K562 (cell line): ENCODE results near the gene PXK. TPM values are rescaled to one million over a fixed set of nuclear protein-coding genes. Genes with fewer than 3 reads are reported as not detected.
A peak's percentile ranks its signal among the peaks of the same experiment; 100 is the strongest.

ENCODE experiments used
- CBFA2T2 ChIP-seq: fragments of 450-650 bp; conservative IDR thresholded peaks from 2 replicates; pipeline ENCODE4 v1.6.1; 2017; ENCODE audit warnings: mild to moderate bottlenecking
- CBFA2T3 ChIP-seq: fragments of 450-650 bp; IDR thresholded peaks from 2 replicates; pipeline ENCODE4 v1.6.1; 2017
- CBX5 ChIP-seq: IDR thresholded peaks from 2 replicates; pipeline ENCODE4 v1.6.1; 2014; ENCODE audit warnings: low read depth, borderline replicate concordance
- CCNT2 ChIP-seq: IDR thresholded peaks from 2 replicates; pipeline ENCODE4 v1.6.1; 2011; ENCODE audit warnings: borderline replicate concordance, low read depth, mild to moderate bottlenecking, moderate library complexity, mixed read lengths, low read length; ENCODE audit not compliant: insufficient read length; ENCODE audit errors: extremely low read depth
- CHD4 ChIP-seq: fragments of 200-600 bp; sonication (generic); IDR thresholded peaks from 3 replicates; pipeline ENCODE4 v1.6.1; 2012; ENCODE audit warnings: low read depth, mild to moderate bottlenecking, mixed read lengths, low read length, inconsistent platforms; ENCODE audit not compliant: insufficient read depth, insufficient replicate concordance, poor library complexity, severe bottlenecking
- DNMT1 ChIP-seq: fragments of 450-650 bp; IDR thresholded peaks from 2 replicates; pipeline ENCODE4 v1.6.1; 2016; ENCODE audit warnings: antibody characterized with exemption, mild to moderate bottlenecking
- DPF2 ChIP-seq: fragments of 450-650 bp; IDR thresholded peaks from 2 replicates; pipeline ENCODE4 v1.6.1; 2016
- ETV5 ChIP-seq: sonication (generic); formaldehyde crosslinking; IDR thresholded peaks from 2 replicates; pipeline ENCODE4 v1.4.0; 2020; ENCODE audit warnings: low read depth, mild to moderate bottlenecking, missing genetic modification reagents
- MEIS2 ChIP-seq: fragments of 450-650 bp; IDR thresholded peaks from 2 replicates; pipeline ENCODE4 v1.6.1; 2014; ENCODE audit warnings: mild to moderate bottlenecking; ENCODE audit not compliant: partially characterized antibody
- NCOR1 ChIP-seq: fragments of 450-650 bp; IDR thresholded peaks from 2 replicates; pipeline ENCODE4 v1.6.1; 2016; ENCODE audit warnings: mild to moderate bottlenecking, moderate library complexity
- NFIC ChIP-seq: fragments of 450-650 bp; IDR thresholded peaks from 2 replicates; pipeline ENCODE4 v1.6.1; 2017; ENCODE audit warnings: mild to moderate bottlenecking, inconsistent platforms
- NUFIP1 ChIP-seq: fragments of 450-650 bp; IDR thresholded peaks from 2 replicates; pipeline ENCODE4 v1.6.1; 2018; ENCODE audit not compliant: partially characterized antibody
- PBX2 ChIP-seq, 2 experiments: IDR thresholded peaks in 1 of 2; conservative IDR thresholded peaks in 1 of 2; 2 replicates each; pipeline ENCODE4 v1.6.1; 2016; ENCODE audit warnings: low read depth in 2 of 2, mild to moderate bottlenecking in 1 of 2, missing compliant biosample characterization in 1 of 2, missing genetic modification characterization in 1 of 2, moderate library complexity in 1 of 2
- POU5F1 ChIP-seq: fragments of 150-350 bp; IDR thresholded peaks from 2 replicates; pipeline ENCODE4 v1.6.1; 2014; ENCODE audit warnings: borderline replicate concordance, low read length, low read depth, mild to moderate bottlenecking; ENCODE audit not compliant: partially characterized antibody
- TAF7 ChIP-seq: fragments of 450-650 bp; IDR thresholded peaks from 2 replicates; pipeline ENCODE4 v1.6.1; 2016; ENCODE audit warnings: missing genetic modification characterization, missing compliant biosample characterization
- U2AF2 ChIP-seq: fragments of 200-400 bp; formaldehyde crosslinking; optimal IDR thresholded peaks from 2 replicates; pipeline ENCODE3; 2017; ENCODE audit warnings: low read depth, mild to moderate bottlenecking, low read length
- ZNF217 ChIP-seq: sonication (generic); formaldehyde crosslinking; IDR thresholded peaks from 2 replicates; pipeline ENCODE4 v1.8.0; 2022; ENCODE audit warnings: mild to moderate bottlenecking, missing genetic modification reagents
- ZNF24 ChIP-seq: fragments of 450-650 bp; IDR thresholded peaks from 2 replicates; pipeline ENCODE4 v1.6.1; 2016
- ZNF354B ChIP-seq: fragments of 250-450 bp; sonication (Bioruptor Pico); IDR thresholded peaks from 2 replicates; pipeline ENCODE4 v1.4.0; 2020
- ZNF518B ChIP-seq: fragments of 250-450 bp; sonication (Bioruptor Pico); IDR thresholded peaks from 2 replicates; pipeline ENCODE4 v1.5.0; 2021; ENCODE audit warnings: mild to moderate bottlenecking, moderate library complexity
- polyA plus RNA-seq, 8 experiments: library from polyadenylated mRNA; depleted of rRNA in 4 of 8; stranded (reverse) in 5 of 8; unstranded in 3 of 8; fragments of >200 nt; fragmentation: Nextera tagmentation in 2 of 8; fragmentation: Illumina TruSeq in 1 of 8; extraction: Ambion mirVana in 2 of 8; extraction: Trizol in 1 of 8; gene quantifications; 2 replicates each; pipeline versions ENCODE4 v1.2.1 to v1.2.3, GENCODE V29; 2011 to 2014; ENCODE audit warnings: inconsistent platforms in 1 of 8, missing spikeins in 1 of 8
- total RNA-seq, 7 experiments: library from RNA; depleted of rRNA in 6 of 7; stranded (reverse); fragments of >200 nt in 6 of 7; fragmentation: Illumina TruSeq in 2 of 7; extraction: Trizol in 2 of 7; gene quantifications; 2 replicates each; pipeline versions ENCODE4 v1.2.1 to v1.2.3, GENCODE V29; 2011 to 2021; ENCODE audit warnings: low replicate concordance in 1 of 7
- TF ChIP-seq, protein P1 (sequence below): sonication (generic); formaldehyde crosslinking; IDR thresholded peaks from 2 replicates; pipeline ENCODE4 v1.8.0; 2022; ENCODE audit warnings: mild to moderate bottlenecking, missing genetic modification reagents, borderline replicate concordance

Gene PXK
- total and polyA plus RNA-seq, 9 of the 15 experiments (the other 6 are each of a cell fraction or from before 2014, with no cell fraction given), result 3.3 to 19.9 (median 11.3) TPM

- TF ChIP-seq TAF7 (tag), result no peak
- no peak for TF ChIP-seq U2AF2
- no peak for TF ChIP-seq CCNT2
- no peak for TF ChIP-seq CHD4
- no peak for TF ChIP-seq ZNF354B (CRISPR knock-in tag)
- TF ChIP-seq CBX5, result no peak
- TF ChIP-seq NFIC, result peak; percentile 15; the same call in 1 of the 2 replicates
- TF ChIP-seq CBFA2T2, result peak; percentile 69
- no peak for TF ChIP-seq ZNF24
- TF ChIP-seq, protein P1, sequence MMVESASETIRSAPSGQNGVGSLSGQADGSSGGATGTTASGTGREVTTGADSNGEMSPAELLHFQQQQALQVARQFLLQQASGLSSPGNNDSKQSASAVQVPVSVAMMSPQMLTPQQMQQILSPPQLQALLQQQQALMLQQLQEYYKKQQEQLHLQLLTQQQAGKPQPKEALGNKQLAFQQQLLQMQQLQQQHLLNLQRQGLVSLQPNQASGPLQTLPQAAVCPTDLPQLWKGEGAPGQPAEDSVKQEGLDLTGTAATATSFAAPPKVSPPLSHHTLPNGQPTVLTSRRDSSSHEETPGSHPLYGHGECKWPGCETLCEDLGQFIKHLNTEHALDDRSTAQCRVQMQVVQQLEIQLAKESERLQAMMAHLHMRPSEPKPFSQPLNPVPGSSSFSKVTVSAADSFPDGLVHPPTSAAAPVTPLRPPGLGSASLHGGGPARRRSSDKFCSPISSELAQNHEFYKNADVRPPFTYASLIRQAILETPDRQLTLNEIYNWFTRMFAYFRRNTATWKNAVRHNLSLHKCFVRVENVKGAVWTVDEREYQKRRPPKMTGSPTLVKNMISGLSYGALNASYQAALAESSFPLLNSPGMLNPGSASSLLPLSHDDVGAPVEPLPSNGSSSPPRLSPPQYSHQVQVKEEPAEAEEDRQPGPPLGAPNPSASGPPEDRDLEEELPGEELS (CRISPR knock-in tag), result no peak
- TF ChIP-seq NUFIP1, result no peak
- peak; percentile 67 for TF ChIP-seq DPF2
- no peak for TF ChIP-seq ZNF518B (CRISPR knock-in tag)
- peak; percentile 82 for TF ChIP-seq CBFA2T3
- TF ChIP-seq NCOR1, result peak; percentile 58
- no peak for TF ChIP-seq POU5F1
- peak; percentile 80 for TF ChIP-seq MEIS2
- no peak for TF ChIP-seq ZNF217 (CRISPR knock-in tag)
- TF ChIP-seq PBX2 (CRISPR knock-in tag; IDR thresholded peaks at IDR 0.05; ENCODE audit: low read depth), result no peak
- peak; percentile 64 for TF ChIP-seq PBX2 (tag; conservative IDR thresholded peaks at IDR 0.05; ENCODE audit: low read depth)
- TF ChIP-seq ETV5, result no peak
- no peak for TF ChIP-seq DNMT1
Measured at GRCh38 chr3:58329150-58329921, 3.4 kb upstream of the PXK start (continued).
